GM21529 (cell line): ENCODE data around the gene RALGDS.
"Not testable (repeated sequence)": the region's sequence is repeated elsewhere in the genome, so short reads cannot be mapped to it uniquely, and the experiment has no call there.

ENCODE experiments used
- ATAC-seq: cut with Tn5 transposase; IDR thresholded peaks from one replicate; pipeline ENCODE4 v1.9.1; 2021; ENCODE audit not compliant: unreplicated experiment

The RALGDS gene

GRCh38 chr9:133090187-133090586 lies 30.9 kb downstream of the RALGDS start:
- ATAC-seq = no peak

GRCh38 chr9:133089271-133089671 lies 31.8 kb downstream of the RALGDS start:
- ATAC-seq = no peak

- ATAC-seq = no peak
Observed at GRCh38 chr9:133088756-133089155, 32.3 kb downstream of the RALGDS start.

DNA sequence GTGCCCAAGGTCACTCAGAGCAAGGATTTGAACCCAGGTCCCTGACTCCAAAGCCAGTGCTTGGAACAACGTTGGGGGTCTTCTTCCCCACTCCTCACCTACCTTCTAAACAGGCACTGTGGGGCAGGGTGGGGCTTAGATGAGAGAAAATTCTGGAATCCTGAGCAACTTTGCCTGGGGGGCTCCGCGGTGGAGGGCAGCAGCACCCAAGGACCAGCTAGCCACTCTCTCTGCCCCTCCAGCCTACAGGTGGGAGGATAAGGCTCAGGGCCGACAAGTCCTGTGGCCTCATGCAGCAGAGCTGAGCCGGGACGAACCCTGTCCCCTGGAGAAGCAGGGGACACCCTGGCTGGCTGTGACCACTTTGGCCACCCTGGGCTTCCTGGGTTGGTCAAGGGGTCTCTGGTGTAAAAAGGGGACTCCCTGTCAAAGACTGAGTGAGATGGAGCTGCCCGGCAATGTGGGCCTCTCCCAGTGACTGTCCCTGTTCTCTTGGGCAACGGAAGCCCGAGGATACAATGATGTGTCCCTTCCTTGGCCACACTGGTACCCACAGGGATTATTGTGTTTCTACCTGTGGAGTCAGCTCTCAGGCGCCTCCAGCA lies 32.8 kb downstream of the RALGDS start:
- no peak for ATAC-seq

DNA sequence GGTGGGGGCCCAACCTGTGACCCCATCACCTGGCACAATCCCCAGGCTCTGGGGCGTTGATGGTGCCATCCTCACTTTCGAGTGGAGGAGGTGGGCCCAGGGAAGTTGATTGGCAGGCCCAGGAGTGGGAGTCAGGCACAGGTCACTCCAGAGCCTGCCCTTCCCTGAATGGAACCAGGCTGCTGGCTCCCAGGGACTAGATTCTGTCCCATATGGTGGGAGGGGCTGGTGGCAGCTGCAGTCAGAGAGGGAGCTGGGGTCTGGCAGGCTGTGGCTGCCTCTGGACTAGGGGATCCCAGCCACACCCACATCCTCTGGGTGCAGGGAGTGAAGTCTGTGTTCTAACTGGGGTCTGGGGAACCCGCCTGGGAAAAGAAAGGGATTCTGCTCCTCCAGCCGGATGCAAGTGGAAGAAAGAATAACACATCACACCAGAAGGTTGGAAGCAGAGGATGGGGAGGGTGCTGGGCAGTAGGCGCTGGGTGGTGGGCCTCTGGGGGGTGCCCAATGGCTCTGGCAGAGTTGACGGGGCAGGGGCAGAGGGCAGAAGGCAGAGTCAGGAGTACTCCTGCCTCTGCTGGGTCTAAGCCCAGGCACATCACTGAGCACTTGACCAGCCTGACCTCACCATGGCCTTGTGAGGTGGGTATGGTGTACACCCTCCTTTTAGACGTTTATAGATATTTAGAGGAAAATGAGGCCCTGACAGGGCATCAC lies 33.5 kb downstream of the RALGDS start:
- ATAC-seq = no peak

- no peak for ATAC-seq
Observed at GRCh38 chr9:133086894-133087293, 34.1 kb downstream of the RALGDS start.

DNA sequence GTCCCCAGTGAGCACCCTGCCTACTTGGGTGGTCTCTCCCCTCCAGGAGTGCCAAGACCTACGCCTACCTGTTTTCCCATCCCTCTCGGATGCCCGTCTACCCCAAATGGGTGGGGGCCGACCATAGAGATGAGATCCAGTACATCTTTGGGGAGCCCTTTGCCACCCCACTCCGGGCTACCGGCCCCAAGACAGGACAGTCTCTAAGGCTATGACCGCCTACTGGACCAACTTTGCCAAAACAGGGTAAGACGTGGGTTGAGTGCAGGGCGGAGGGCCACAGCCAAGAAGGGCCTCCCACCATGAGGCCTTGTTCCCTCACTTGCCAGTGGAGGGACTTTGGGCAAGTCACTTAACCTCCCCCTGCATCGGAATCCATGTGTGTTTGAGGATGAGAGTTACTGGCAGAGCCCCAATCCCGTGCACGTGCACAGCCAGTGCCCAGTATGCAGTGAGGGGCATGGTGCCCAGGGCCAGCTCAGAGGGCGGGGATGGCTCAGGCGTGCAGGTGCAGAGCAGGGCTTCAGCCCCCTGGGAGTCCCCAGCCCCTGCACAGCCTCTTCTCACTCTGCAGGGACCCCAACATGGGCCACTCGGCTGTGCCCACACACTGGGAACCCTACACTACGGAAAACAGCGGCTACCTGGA lies 34.7 kb downstream of the RALGDS start:
- not testable (repeated sequence) for ATAC-seq

GRCh38 chr9:133083688-133084087 lies 37.4 kb downstream of the RALGDS start:
- ATAC-seq = not testable (repeated sequence)

- not testable (repeated sequence) for ATAC-seq
Observed at GRCh38 chr9:133081957-133082644, 38.9 kb downstream of the RALGDS start.

DNA sequence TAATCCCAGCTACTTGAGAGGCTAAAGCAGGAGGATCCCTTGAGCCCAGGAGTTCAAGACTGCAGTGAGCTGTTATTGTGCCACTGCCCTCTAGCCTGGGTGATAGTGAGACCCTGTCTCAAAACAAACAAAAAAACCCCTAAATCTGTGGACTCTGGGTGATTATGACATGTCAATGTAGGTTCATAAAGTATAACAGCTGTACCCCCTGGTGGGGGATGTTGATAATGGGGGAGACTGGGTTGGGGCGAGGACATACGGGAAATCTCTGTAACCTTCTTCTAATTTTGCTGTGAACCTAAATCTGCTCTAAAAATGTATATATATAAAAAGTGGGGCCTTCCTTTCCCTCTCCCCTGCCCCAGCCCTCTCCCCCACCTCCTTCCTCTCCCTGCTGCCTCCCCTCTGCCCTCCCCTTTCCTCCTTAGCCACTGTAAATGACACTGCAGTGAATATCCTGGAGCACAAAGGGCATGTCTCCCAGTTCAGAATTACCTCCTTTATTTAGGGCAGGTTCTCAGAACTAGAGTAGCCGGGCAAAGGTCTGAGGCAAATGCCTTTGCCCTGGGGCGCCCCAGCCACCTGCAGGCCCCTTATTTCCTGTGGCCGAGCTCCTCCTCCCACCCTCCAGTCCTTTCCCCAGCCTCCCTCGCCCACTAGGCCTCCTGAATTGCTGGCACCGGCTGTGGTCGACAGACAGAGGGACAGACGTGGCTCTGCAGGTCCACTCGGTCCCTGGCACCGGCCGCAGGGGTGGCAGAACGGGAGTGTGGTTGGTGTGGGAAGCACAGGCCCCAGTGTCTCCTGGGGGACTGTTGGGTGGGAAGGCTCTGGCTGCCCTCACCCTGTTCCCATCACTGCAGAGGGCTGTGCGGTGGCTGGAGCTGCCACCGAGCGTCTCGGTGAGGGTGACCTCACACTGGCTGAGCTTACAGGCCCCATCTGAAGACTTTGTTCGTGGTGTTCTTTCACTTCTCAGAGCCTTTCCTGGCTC lies 40.0 kb downstream of the RALGDS start:
- not testable (repeated sequence) for ATAC-seq

- no peak for ATAC-seq
Observed at GRCh38 chr9:133080161-133080560, 40.9 kb downstream of the RALGDS start.

GRCh38 chr9:133078486-133078885 lies 42.6 kb downstream of the RALGDS start:
- no peak for ATAC-seq

GRCh38 chr9:133076691-133077090 lies 44.3 kb downstream of the RALGDS start:
- ATAC-seq = no peak

DNA sequence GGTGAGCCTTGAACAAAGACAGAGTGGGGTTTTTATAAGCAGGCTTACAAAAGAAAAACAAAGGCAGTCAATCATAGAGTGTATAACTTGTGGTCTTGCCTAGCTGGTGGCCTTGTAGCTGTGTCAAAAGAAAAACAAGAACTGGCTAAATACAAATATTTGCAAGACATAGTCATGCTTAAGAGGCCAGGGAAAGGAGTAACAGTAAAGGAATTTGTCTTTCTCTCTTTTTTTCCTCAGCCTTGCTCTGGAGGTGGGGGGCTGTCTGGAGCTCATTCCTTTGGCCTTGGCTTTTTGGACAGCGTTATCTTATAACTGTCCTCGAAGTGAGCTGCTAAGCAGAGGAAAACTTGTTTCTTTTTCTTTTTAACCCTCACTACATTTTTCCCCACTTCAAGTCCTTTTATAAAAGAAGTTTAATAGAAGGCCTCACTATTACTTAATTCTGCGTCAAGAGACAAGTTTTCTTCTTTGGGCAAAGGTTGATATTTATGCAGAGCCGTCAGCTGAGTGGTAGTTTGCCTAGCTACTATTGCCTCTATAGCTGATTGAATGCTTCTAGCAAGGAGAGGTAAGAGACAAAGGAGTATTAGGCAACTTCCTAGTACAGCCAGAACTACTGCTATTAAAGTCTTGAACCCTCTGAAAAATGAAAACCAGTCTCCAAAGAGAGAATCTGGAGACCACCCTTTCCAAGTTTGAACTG lies 45.0 kb downstream of the RALGDS start:
- no peak for ATAC-seq

DNA sequence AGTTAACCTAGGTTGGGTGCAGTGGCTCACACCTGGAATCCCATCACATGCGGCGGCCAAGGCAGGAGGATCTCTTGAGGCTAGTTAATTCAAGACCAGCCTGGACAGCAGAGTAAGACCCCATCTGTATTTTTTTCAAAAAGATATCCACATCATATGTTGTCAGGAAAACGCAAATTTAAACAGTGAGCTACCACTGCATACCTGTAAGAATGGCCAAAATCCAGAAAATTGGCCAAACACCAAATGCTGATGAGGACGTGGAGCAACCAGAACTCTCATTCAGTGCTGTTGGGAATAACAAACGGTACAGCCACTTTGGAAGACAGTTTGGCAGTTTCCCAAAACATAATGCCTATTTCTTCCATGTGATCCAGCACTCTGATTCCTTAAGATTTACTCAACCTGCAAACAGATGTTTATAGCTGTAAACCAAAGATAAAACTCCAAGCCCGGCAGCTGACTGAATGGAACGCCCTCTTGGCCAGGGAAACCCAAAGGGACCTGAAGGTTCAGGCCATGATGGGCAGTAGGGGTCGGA lies 46.9 kb downstream of the RALGDS start:
- ATAC-seq = no peak

- no peak for ATAC-seq
Observed at GRCh38 chr9:133073086-133074014, 47.7 kb downstream of the RALGDS start.

- not testable (repeated sequence) for ATAC-seq
Observed at GRCh38 chr9:133072210-133072609, 48.8 kb downstream of the RALGDS start.

- ATAC-seq = no peak
Observed at GRCh38 chr9:133071484-133072150, 49.4 kb downstream of the RALGDS start.
